GM23248 (cell line): ENCODE data around the gene FAM47A. TPM values are rescaled to one million over a fixed set of nuclear protein-coding genes. Genes with fewer than 3 reads are reported as not detected.

Source experiments
- DNase-seq: peaks from one replicate; pipeline ENCODE4 v3.0.0-alpha.2; 2015
- H2AFZ ChIP-seq: fragments of 200-600 bp; sonication (generic); 2 replicates; pipeline ENCODE4 v1.6.1; 2016; ENCODE audit warnings: antibody characterized with exemption
- H3F3A ChIP-seq: fragments of 200-600 bp; sonication (generic); 2 replicates; pipeline ENCODE4 v1.6.1; 2016; ENCODE audit warnings: mild to moderate bottlenecking, antibody characterized with exemption, mixed run types; ENCODE audit not compliant: insufficient read depth
- H3K27ac ChIP-seq: fragments of 200-600 bp; sonication (generic); 2 replicates; pipeline ENCODE4 v1.5.1; 2016; ENCODE audit warnings: mild to moderate bottlenecking
- H3K27me3 ChIP-seq: fragments of 200-600 bp; sonication (generic); replicated peaks from 2 replicates; pipeline ENCODE4 v1.6.1; 2016; ENCODE audit warnings: mild to moderate bottlenecking; ENCODE audit not compliant: insufficient read depth
- H3K36me3 ChIP-seq: fragments of 200-600 bp; sonication (generic); 2 replicates; pipeline ENCODE4 v1.6.1; 2016; ENCODE audit warnings: low read depth, mild to moderate bottlenecking
- H3K4me1 ChIP-seq: fragments of 200-600 bp; sonication (generic); 2 replicates; pipeline ENCODE4 v1.6.1; 2016; ENCODE audit warnings: mild to moderate bottlenecking; ENCODE audit not compliant: insufficient read depth
- H3K4me2 ChIP-seq: fragments of 200-600 bp; sonication (generic); one replicate; pipeline ENCODE4 v1.6.1; 2016; ENCODE audit warnings: mild to moderate bottlenecking; ENCODE audit not compliant: unreplicated experiment
- H3K4me3 ChIP-seq: fragments of 200-600 bp; sonication (generic); 2 replicates; pipeline ENCODE4 v1.5.1; 2016; ENCODE audit warnings: mild to moderate bottlenecking
- H3K79me2 ChIP-seq: fragments of 200-600 bp; sonication (generic); 2 replicates; pipeline ENCODE4 v1.6.1; 2016; ENCODE audit warnings: mild to moderate bottlenecking; ENCODE audit not compliant: insufficient read depth
- H3K9ac ChIP-seq: fragments of 200-600 bp; sonication (generic); 2 replicates; pipeline ENCODE4 v1.6.1; 2016; ENCODE audit warnings: mild to moderate bottlenecking
- H3K9me2 ChIP-seq: fragments of 200-600 bp; sonication (generic); 2 replicates; pipeline ENCODE4 v1.6.1; 2016; ENCODE audit warnings: mixed run types, mild to moderate bottlenecking, moderate library complexity; ENCODE audit not compliant: insufficient read depth
- H3K9me3 ChIP-seq: fragments of 200-600 bp; sonication (generic); one replicate; pipeline ENCODE4 v1.6.1; 2017; ENCODE audit warnings: low read depth
- H4K20me1 ChIP-seq: fragments of 200-600 bp; sonication (generic); 2 replicates; pipeline ENCODE4 v1.6.0; 2016; ENCODE audit not compliant: insufficient read depth
- EZH2 ChIP-seq: fragments of 200-600 bp; sonication (generic); IDR thresholded peaks from 2 replicates; pipeline ENCODE4 v1.6.1; 2018; ENCODE audit warnings: antibody characterized with exemption, mild to moderate bottlenecking; ENCODE audit not compliant: insufficient read depth, poor library complexity, severe bottlenecking
- EZH2phosphoT487 ChIP-seq: fragments of 200-600 bp; sonication (generic); IDR thresholded peaks from 2 replicates; pipeline ENCODE4 v1.6.1; 2018; ENCODE audit warnings: antibody characterized with exemption, moderate library complexity, mild to moderate bottlenecking, low read depth; ENCODE audit not compliant: insufficient read depth
- WGBS, 2 experiments: methylation state at CpG; one replicate each; pipeline ENCODE4 v1.1.6; 2015 to 2017; ENCODE audit warnings: low lambda C conversion rate in 2 of 2, low coverage in 1 of 2; ENCODE audit errors: missing lambda C conversion rate in 2 of 2; 5-methylcytosine and 5-hydroxymethylcytosine counted together
- in situ Hi-C: fragments of 300-500 bp; cut with MboI; formaldehyde crosslinking; loops from 2 replicates; pipeline ENCODE4 v1.15.0; 2020
- polyA plus RNA-seq: library from polyadenylated mRNA; unstranded; fragments of >200 nt; fragmentation: Nextera tagmentation; extraction: Ambion mirVana; gene quantifications from 2 replicates; pipeline ENCODE4 v1.2.1, GENCODE V29; 2016
- total RNA-seq: library from RNA; depleted of rRNA; stranded (reverse); fragments of >200 nt; shearing (Covaris generic); gene quantifications from 2 replicates; pipeline ENCODE4 v1.2.3, GENCODE V29; 2014; rRNA removed

FAM47A gene
- total RNA-seq: not detected in 2 replicates
- not detected in 2 replicates for polyA plus RNA-seq

- in situ Hi-C loops: no loop called here
- H4K20me1 ChIP-seq: no peaks in the 10 kb centered on the region
- H3K79me2 ChIP-seq: no peaks in the 10 kb centered on the region
- no peak within 1 kb of the TSS for H3K9ac ChIP-seq
- H3K4me2 ChIP-seq: no peak within 1 kb of the TSS
- no peaks in the 10 kb centered on the region for H3K4me1 ChIP-seq
- H3K4me3 ChIP-seq: no peak within 1 kb of the TSS
- no peaks in the 10 kb centered on the region for H3K27me3 ChIP-seq
- TF ChIP-seq EZH2phosphoT487 (no peak), EZH2 (no peak)
- DNase-seq: no peak
- no peak within 1 kb of the TSS for H3K27ac ChIP-seq
- H2AFZ ChIP-seq: no peak within 1 kb of the TSS
- H3F3A ChIP-seq: no peaks in the 10 kb centered on the region
- H3K9me2 ChIP-seq: no peaks in the 10 kb centered on the region
- H3K9me3 ChIP-seq: no peaks in the 10 kb centered on the region
- WGBS, 2 experiments: 71 to 80% methylated on average over 12 to 24 of the region's 25 CpGs
- H3K36me3 ChIP-seq: no peaks in the 10 kb centered on the region
These were observed at the start of gene FAM47A for GRCh38 chrX:34132028-34132427. TSS of gene FAM47A (minus strand) at chrX:34132314. CDS start at chrX:34132278, 36 bp downstream.

GRCh38 chrX:34147345-34147744 lies 15.2 kb upstream of the FAM47A start:
- Histone ChIP-seq H2AFZ (no peak overlapping the region), H3K9ac (no peak overlapping the region), H3F3A (no peaks in the 10 kb centered on the region), H4K20me1 (no peaks in the 10 kb centered on the region), H3K9me3 (no peaks in the 10 kb centered on the region), H3K4me3 (no peak overlapping the region), H3K36me3 (no peaks in the 10 kb centered on the region), H3K4me2 (no peak overlapping the region), H3K79me2 (no peaks in the 10 kb centered on the region), H3K27ac (no peak overlapping the region), H3K9me2 (no peaks in the 10 kb centered on the region), H3K4me1 (no peaks in the 10 kb centered on the region), H3K27me3 (no peaks in the 10 kb centered on the region)
- no peak for TF ChIP-seq EZH2phosphoT487
- TF ChIP-seq EZH2: no peak
- in situ Hi-C loops: no loop called here
- no peak for DNase-seq
- 48 to 51% methylated on average over 6 to 8 of the region's 9 CpGs for WGBS, 2 experiments

GRCh38 chrX:34146906-34147305 lies 14.8 kb upstream of the FAM47A start:
- no peak for DNase-seq
- Histone ChIP-seq H3K9me3 (no peaks in the 10 kb centered on the region), H3K79me2 (no peaks in the 10 kb centered on the region), H3K9ac (no peak overlapping the region), H3K4me1 (no peaks in the 10 kb centered on the region), H3K4me3 (no peak overlapping the region), H3K27ac (no peak overlapping the region), H3K36me3 (no peaks in the 10 kb centered on the region), H3F3A (no peaks in the 10 kb centered on the region), H3K9me2 (no peaks in the 10 kb centered on the region), H3K4me2 (no peak overlapping the region), H2AFZ (no peak overlapping the region), H4K20me1 (no peaks in the 10 kb centered on the region), H3K27me3 (no peaks in the 10 kb centered on the region)
- in situ Hi-C loops: no loop called here
- TF ChIP-seq EZH2 (no peak), EZH2phosphoT487 (no peak)
- 42 to 57% methylated on average over 10 to 27 of the region's 30 CpGs for WGBS, 2 experiments

- WGBS, 2 experiments: 0% methylated on average over 2 of the region's 2 CpGs
- H4K20me1 ChIP-seq: no peaks in the 10 kb centered on the region
- H3K4me3 ChIP-seq: no peak overlapping the region
- in situ Hi-C loops: no loop called here
- H3K9me2 ChIP-seq: no peaks in the 10 kb centered on the region
- H3F3A ChIP-seq: no peaks in the 10 kb centered on the region
- H3K27me3 ChIP-seq: no peaks in the 10 kb centered on the region
- H3K4me2 ChIP-seq: no peak overlapping the region
- no peak for DNase-seq
- no peaks in the 10 kb centered on the region for H3K36me3 ChIP-seq
- TF ChIP-seq EZH2 (no peak), EZH2phosphoT487 (no peak)
- no peak overlapping the region for H3K9ac ChIP-seq
- no peaks in the 10 kb centered on the region for H3K4me1 ChIP-seq
- no peaks in the 10 kb centered on the region for H3K9me3 ChIP-seq
- no peak overlapping the region for H3K27ac ChIP-seq
- H3K79me2 ChIP-seq: no peaks in the 10 kb centered on the region
- H2AFZ ChIP-seq: no peak overlapping the region
These were observed 12.1 kb upstream of the FAM47A start for GRCh38 chrX:34144246-34144645.

- whole genome bisulfite sequencing, 2 experiments: 5 to 9% methylated on average over 1 of the region's 1 CpG
- in situ Hi-C loops: no loop called here
These were observed 8.7 kb upstream of the FAM47A start for GRCh38 chrX:34140816-34141215.

More at GRCh38 chrX:34140816-34141215, 8.7 kb upstream of the FAM47A start:
- Histone ChIP-seq H3K27ac (no peak overlapping the region), H4K20me1 (no peaks in the 10 kb centered on the region), H3K9ac (no peak overlapping the region), H3K9me2 (no peaks in the 10 kb centered on the region), H3K79me2 (no peaks in the 10 kb centered on the region), H3F3A (no peaks in the 10 kb centered on the region), H3K36me3 (no peaks in the 10 kb centered on the region), H2AFZ (no peak overlapping the region), H3K27me3 (no peaks in the 10 kb centered on the region), H3K4me1 (no peaks in the 10 kb centered on the region), H3K4me2 (no peak overlapping the region), H3K4me3 (no peak overlapping the region), H3K9me3 (no peaks in the 10 kb centered on the region)
- no peak for DNase-seq
- no peak for TF ChIP-seq EZH2
- TF ChIP-seq EZH2phosphoT487: no peak
